HG03066 (cell line): ENCODE measurements around the gene SESTD1.
A peak's percentile ranks its signal among the peaks of the same experiment; 100 is the strongest.
"Not testable (repeated sequence)": the region's sequence is repeated elsewhere in the genome, so short reads cannot be mapped to it uniquely, and the experiment has no call there.

Experiments
- ATAC-seq: cut with Tn5 transposase; IDR thresholded peaks from one replicate; pipeline ENCODE4 v1.9.1; 2021; ENCODE audit warnings: low read depth; ENCODE audit not compliant: unreplicated experiment

The SESTD1 gene

GRCh38 chr2:179239838-179240237 lies 24.8 kb downstream of the SESTD1 start:
- ATAC-seq = no peak

- ATAC-seq = peak; percentile 51
Measured at GRCh38 chr2:179239195-179239594, 25.4 kb downstream of the SESTD1 start.

- ATAC-seq = no peak
Measured at GRCh38 chr2:179238027-179238426, 26.6 kb downstream of the SESTD1 start.

GRCh38 chr2:179237209-179237946 lies 27.3 kb downstream of the SESTD1 start:
- no peak for ATAC-seq

- ATAC-seq = no peak
Measured at GRCh38 chr2:179235463-179236108, 29.0 kb downstream of the SESTD1 start.

GRCh38 chr2:179234658-179235240 lies 29.9 kb downstream of the SESTD1 start:
- no peak for ATAC-seq

- ATAC-seq = no peak
Measured at GRCh38 chr2:179233626-179234430, 30.8 kb downstream of the SESTD1 start.

- ATAC-seq = no peak
Measured at GRCh38 chr2:179233083-179233490, 31.5 kb downstream of the SESTD1 start.

GRCh38 chr2:179226961-179227259 lies 37.7 kb downstream of the SESTD1 start:
- ATAC-seq = no peak

GRCh38 chr2:179226203-179226960 lies 38.2 kb downstream of the SESTD1 start:
- no peak for ATAC-seq

GRCh38 chr2:179224361-179224760 lies 40.3 kb downstream of the SESTD1 start:
- ATAC-seq = no peak

- ATAC-seq = no peak
Measured at GRCh38 chr2:179222076-179222475, 42.6 kb downstream of the SESTD1 start.

- ATAC-seq = peak; percentile 92
Measured at GRCh38 chr2:179218848-179219594, 45.6 kb downstream of the SESTD1 start.

GRCh38 chr2:179214671-179215070 lies 50.0 kb downstream of the SESTD1 start:
- not testable (repeated sequence) for ATAC-seq

GRCh38 chr2:179211355-179211754 lies 53.3 kb downstream of the SESTD1 start:
- no peak for ATAC-seq

GRCh38 chr2:179208277-179208676 lies 56.4 kb downstream of the SESTD1 start:
- not testable (repeated sequence) for ATAC-seq

- ATAC-seq = no peak
Measured at GRCh38 chr2:179207047-179207446, 57.6 kb downstream of the SESTD1 start.

- ATAC-seq = no peak
Measured at GRCh38 chr2:179201869-179202268, 62.8 kb downstream of the SESTD1 start.

- not testable (repeated sequence) for ATAC-seq
Measured at GRCh38 chr2:179195926-179196590, 68.6 kb downstream of the SESTD1 start.
